NT2/D1 (cell line): ENCODE results near the gene DNAJC17.

Experiments used
- SUZ12 ChIP-seq: IDR thresholded peaks from 2 replicates; pipeline ENCODE4 v1.6.1; 2011; ENCODE audit not compliant: insufficient read length, insufficient read depth; ENCODE audit errors: extremely low read depth
- YY1 ChIP-seq: IDR thresholded peaks from 2 replicates; pipeline ENCODE4 v1.6.1; 2011; ENCODE audit not compliant: insufficient read length, insufficient read depth
- ZNF274 ChIP-seq: IDR thresholded peaks from 2 replicates; pipeline ENCODE4 v1.6.1; 2011; ENCODE audit warnings: mild to moderate bottlenecking, low read depth, low read length

GRCh38 chr15:40739854-40740253 is 67.4 kb downstream of the DNAJC17 start:
- TF ChIP-seq ZNF274 (no peak), SUZ12 (no peak), YY1 (no peak)
